PC-3 (cell line): Measurements from ENCODE around the gene GRK1.

Source experiments
- CTCF ChIP-seq: fragments of 300-600 bp; sonication (generic); conservative IDR thresholded peaks from 2 replicates; pipeline ENCODE4 v1.5.1; 2017; ENCODE audit warnings: antibody characterized with exemption, low read depth, mild to moderate bottlenecking, low read length
- EZH2 ChIP-seq: fragments of 300-600 bp; sonication (generic); IDR thresholded peaks from one replicate; pipeline ENCODE4 v1.6.1; 2017; ENCODE audit warnings: antibody characterized with exemption, mild to moderate bottlenecking, low read length; ENCODE audit not compliant: unreplicated experiment
- EZH2phosphoT487 ChIP-seq: fragments of 300-600 bp; sonication (generic); IDR thresholded peaks from 2 replicates; pipeline ENCODE4 v1.6.1; 2018; ENCODE audit warnings: mild to moderate bottlenecking, antibody characterized with exemption, low read length, borderline replicate concordance

DNA sequence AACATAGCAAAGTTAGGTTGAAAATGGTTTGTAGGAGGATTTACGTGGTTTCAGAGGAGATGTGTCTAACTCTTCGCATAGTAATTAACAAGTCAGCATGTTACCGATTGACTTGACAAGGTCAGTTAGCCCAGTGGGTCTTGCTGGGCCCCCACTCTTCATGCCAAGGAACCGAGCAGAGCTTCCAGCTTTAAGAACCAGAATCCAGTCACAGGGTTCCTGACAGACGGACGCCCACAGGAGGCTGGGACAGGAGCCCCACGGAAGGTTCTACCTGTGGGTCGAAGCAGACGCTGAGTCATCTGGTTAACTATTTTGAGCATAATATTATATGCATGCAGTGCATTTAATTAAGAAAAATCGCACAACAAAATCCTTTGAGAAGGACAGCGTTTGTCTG, 95.5 kb downstream of the GRK1 start:
- TF ChIP-seq CTCF (no peak), EZH2 (no peak), EZH2phosphoT487 (no peak)
